K562 (cell line): ENCODE measurements around the gene CALML6. TPM values are rescaled to one million over a fixed set of nuclear protein-coding genes. Genes with fewer than 3 reads are reported as not detected.
A peak's percentile ranks its signal among the peaks of the same experiment; 100 is the strongest.

Experiments
- ADNP ChIP-seq: fragments of 200-800 bp; sonication (Bioruptor generic); IDR thresholded peaks from 2 replicates; pipeline ENCODE4 v1.6.1; 2016; ENCODE audit warnings: missing genetic modification characterization, missing compliant biosample characterization
- BRCA1 ChIP-seq, 2 experiments: fragments of 450-650 bp in 1 of 2; sonication (generic) in 1 of 2; formaldehyde crosslinking in 1 of 2; IDR thresholded peaks; 2 replicates each; pipeline versions ENCODE4 v1.5.0 to v1.6.1; 2017 to 2020; ENCODE audit warnings: mild to moderate bottlenecking in 1 of 2, missing genetic modification reagents in 1 of 2
- GTF2B ChIP-seq: IDR thresholded peaks from 2 replicates; pipeline ENCODE4 v1.6.1; 2011; ENCODE audit not compliant: insufficient read length; ENCODE audit errors: extremely low read depth
- IRF9 ChIP-seq: fragments of 450-650 bp; IDR thresholded peaks from 2 replicates; pipeline ENCODE4 v1.6.1; 2016; ENCODE audit warnings: missing biosample characterization, missing genetic modification characterization
- MED1 ChIP-seq: sonication (generic); formaldehyde crosslinking; IDR thresholded peaks from 2 replicates; pipeline ENCODE4 v1.8.1; 2023; ENCODE audit warnings: missing genetic modification reagents, borderline replicate concordance
- MLLT1 ChIP-seq, 2 experiments: fragments of 450-650 bp; IDR thresholded peaks; 2 replicates each; pipeline ENCODE4 v1.6.1; 2016
- NFE2L1 ChIP-seq: fragments of 450-650 bp; IDR thresholded peaks from 2 replicates; pipeline ENCODE4 v1.6.1; 2016; ENCODE audit warnings: missing genetic modification characterization, low read depth, mild to moderate bottlenecking, missing compliant biosample characterization, moderate library complexity, borderline replicate concordance
- NFIX ChIP-seq: fragments of 250-450 bp; sonication (Bioruptor Pico); IDR thresholded peaks from 2 replicates; pipeline ENCODE4 v1.4.0; 2020; ENCODE audit warnings: low read depth, mild to moderate bottlenecking, moderate library complexity
- POLR2AphosphoS5 ChIP-seq: IDR thresholded peaks from 2 replicates; pipeline ENCODE4 v1.6.1; 2011; ENCODE audit warnings: mild to moderate bottlenecking, low read depth, low read length, moderate library complexity; ENCODE audit not compliant: control insufficient read depth, insufficient read depth
- SRSF1 ChIP-seq: fragments of 200-400 bp; formaldehyde crosslinking; IDR thresholded peaks from 2 replicates; pipeline ENCODE4 v1.6.1; 2017; ENCODE audit warnings: mild to moderate bottlenecking, low read depth, low read length, moderate library complexity
- TEAD2 ChIP-seq: fragments of 450-650 bp; IDR thresholded peaks from 2 replicates; pipeline ENCODE4 v1.6.1; 2016; ENCODE audit warnings: missing genetic modification characterization, control low read depth, missing compliant biosample characterization
- TOE1 ChIP-seq, 2 experiments: fragments of 450-650 bp in 1 of 2; sonication (generic) in 1 of 2; formaldehyde crosslinking in 1 of 2; IDR thresholded peaks; 2 replicates each; pipeline versions ENCODE4 v1.7.1 to v1.8.0; 2016 to 2022; ENCODE audit warnings: borderline replicate concordance in 2 of 2, mild to moderate bottlenecking in 2 of 2, antibody characterized with exemption in 1 of 2, inconsistent platforms in 1 of 2, low read depth in 1 of 2, missing genetic modification reagents in 1 of 2, moderate library complexity in 1 of 2
- ZFP36 ChIP-seq: fragments of 150-350 bp; IDR thresholded peaks from 2 replicates; pipeline ENCODE4 v1.6.1; 2018; ENCODE audit warnings: low read length, low read depth; ENCODE audit not compliant: partially characterized antibody
- ZNF174 ChIP-seq: fragments of 250-450 bp; sonication (Bioruptor Pico); IDR thresholded peaks from 2 replicates; pipeline ENCODE4 v1.4.0; 2020; ENCODE audit warnings: mild to moderate bottlenecking
- ZNF282 ChIP-seq: sonication (generic); formaldehyde crosslinking; IDR thresholded peaks from 2 replicates; pipeline ENCODE4 v1.8.1; 2023; ENCODE audit warnings: missing genetic modification reagents
- ZNF347 ChIP-seq: fragments of 450-650 bp; formaldehyde crosslinking; IDR thresholded peaks from 2 replicates; pipeline ENCODE4 v1.4.0; 2020; ENCODE audit warnings: low read depth, mild to moderate bottlenecking, moderate library complexity
- polyA plus RNA-seq, 8 experiments: library from polyadenylated mRNA; depleted of rRNA in 4 of 8; stranded (reverse) in 5 of 8; unstranded in 3 of 8; fragments of >200 nt; fragmentation: Nextera tagmentation in 2 of 8; fragmentation: Illumina TruSeq in 1 of 8; extraction: Ambion mirVana in 2 of 8; extraction: Trizol in 1 of 8; gene quantifications; 2 replicates each; pipeline versions ENCODE4 v1.2.1 to v1.2.3, GENCODE V29; 2011 to 2014; ENCODE audit warnings: inconsistent platforms in 1 of 8, missing spikeins in 1 of 8
- total RNA-seq, 7 experiments: library from RNA; depleted of rRNA in 6 of 7; stranded (reverse); fragments of >200 nt in 6 of 7; fragmentation: Illumina TruSeq in 2 of 7; extraction: Trizol in 2 of 7; gene quantifications; 2 replicates each; pipeline versions ENCODE4 v1.2.1 to v1.2.3, GENCODE V29; 2011 to 2021; ENCODE audit warnings: low replicate concordance in 1 of 7
- TF ChIP-seq, protein P1 (sequence below): fragments of 250-450 bp; sonication (Bioruptor Pico); IDR thresholded peaks from 2 replicates; pipeline ENCODE4 v1.4.0; 2020; ENCODE audit warnings: mild to moderate bottlenecking, moderate library complexity, borderline replicate concordance
- TF ChIP-seq, protein P2 (sequence below): fragments of 450-650 bp; IDR thresholded peaks from 2 replicates; pipeline ENCODE4 v1.7.0; 2016; ENCODE audit warnings: borderline replicate concordance

Gene CALML6
- total and polyA plus RNA-seq, 9 of the 15 experiments (the other 6 are each of a cell fraction or from before 2014, with no cell fraction given) = 0.14 TPM; not detected in 8

DNA sequence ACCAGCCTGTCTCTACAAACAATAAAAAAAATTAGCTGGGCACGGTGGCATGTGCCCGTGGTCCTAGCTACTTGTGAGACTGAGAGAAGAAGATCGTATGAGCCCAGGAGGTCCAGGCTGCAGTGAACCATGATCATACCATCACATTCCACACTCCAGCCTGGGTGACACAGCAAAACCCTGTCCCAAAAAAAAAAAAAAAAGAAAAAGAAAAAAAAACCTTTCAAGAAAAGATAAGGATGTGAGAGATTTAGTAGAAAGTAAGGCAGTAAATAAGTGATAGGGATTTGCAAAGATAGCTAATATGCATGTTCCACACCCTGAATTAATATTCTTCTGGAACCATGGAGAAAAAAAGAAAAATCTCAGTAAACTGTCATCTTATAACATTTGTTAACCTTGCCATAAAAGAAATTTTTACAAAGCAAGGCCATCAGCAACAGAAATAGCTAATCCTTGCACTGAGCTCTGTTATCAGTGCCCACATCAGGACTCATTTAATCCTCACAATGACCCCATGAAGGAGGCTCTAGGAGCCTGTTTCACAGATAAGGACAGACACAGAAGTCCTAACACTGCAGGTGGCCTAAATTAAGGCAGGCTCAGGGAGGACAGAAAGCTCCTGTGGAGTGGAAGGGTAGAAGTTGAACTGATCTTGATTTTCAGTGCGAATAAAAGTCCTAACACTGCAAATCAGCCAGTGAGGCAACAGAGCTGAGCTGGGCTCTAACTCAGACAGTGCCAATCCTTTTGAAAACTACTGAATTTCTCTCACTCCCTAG, 31.8 kb upstream of the CALML6 start (continued):
- TF ChIP-seq NFIX (CRISPR knock-in tag) = no peak
- TF ChIP-seq GTF2B = no peak
- TF ChIP-seq NFE2L1 (tag) = peak; percentile 27; the same call in 1 of the 2 replicates
- TF ChIP-seq MLLT1 (IDR thresholded peaks at IDR 0.05) = 0 out of 4 replicates have a peak, but pooled peaks of 1 of the 2 experiments have one; percentile 52
- peak; percentile 94 for TF ChIP-seq POLR2AphosphoS5
- no peak for TF ChIP-seq TEAD2 (tag)
- TF ChIP-seq ADNP (tag) = no peak
- no peak for TF ChIP-seq ZNF174
- TF ChIP-seq, protein P1, sequence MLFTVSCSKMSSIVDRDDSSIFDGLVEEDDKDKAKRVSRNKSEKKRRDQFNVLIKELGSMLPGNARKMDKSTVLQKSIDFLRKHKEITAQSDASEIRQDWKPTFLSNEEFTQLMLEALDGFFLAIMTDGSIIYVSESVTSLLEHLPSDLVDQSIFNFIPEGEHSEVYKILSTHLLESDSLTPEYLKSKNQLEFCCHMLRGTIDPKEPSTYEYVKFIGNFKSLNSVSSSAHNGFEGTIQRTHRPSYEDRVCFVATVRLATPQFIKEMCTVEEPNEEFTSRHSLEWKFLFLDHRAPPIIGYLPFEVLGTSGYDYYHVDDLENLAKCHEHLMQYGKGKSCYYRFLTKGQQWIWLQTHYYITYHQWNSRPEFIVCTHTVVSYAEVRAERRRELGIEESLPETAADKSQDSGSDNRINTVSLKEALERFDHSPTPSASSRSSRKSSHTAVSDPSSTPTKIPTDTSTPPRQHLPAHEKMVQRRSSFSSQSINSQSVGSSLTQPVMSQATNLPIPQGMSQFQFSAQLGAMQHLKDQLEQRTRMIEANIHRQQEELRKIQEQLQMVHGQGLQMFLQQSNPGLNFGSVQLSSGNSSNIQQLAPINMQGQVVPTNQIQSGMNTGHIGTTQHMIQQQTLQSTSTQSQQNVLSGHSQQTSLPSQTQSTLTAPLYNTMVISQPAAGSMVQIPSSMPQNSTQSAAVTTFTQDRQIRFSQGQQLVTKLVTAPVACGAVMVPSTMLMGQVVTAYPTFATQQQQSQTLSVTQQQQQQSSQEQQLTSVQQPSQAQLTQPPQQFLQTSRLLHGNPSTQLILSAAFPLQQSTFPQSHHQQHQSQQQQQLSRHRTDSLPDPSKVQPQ (CRISPR knock-in tag) = no peak
- no peak for TF ChIP-seq ZNF282 (CRISPR knock-in tag)
- no peak for TF ChIP-seq BRCA1 (IDR thresholded peaks at IDR 0.05)
- TF ChIP-seq BRCA1 (CRISPR knock-in tag; IDR thresholded peaks at IDR 0.05) = no peak
- TF ChIP-seq MED1 = no peak
- TF ChIP-seq TOE1 (IDR thresholded peaks at IDR 0.05; ENCODE audit: borderline replicate concordance) = 0 out of 2 replicates have a peak, but pooled peaks have one; percentile 19
- TF ChIP-seq TOE1 (CRISPR knock-in tag; IDR thresholded peaks at IDR 0.05; ENCODE audit: borderline replicate concordance, low read depth) = no peak
- no peak for TF ChIP-seq SRSF1
- no peak for TF ChIP-seq ZFP36
- TF ChIP-seq IRF9 = no peak
- TF ChIP-seq, protein P2, sequence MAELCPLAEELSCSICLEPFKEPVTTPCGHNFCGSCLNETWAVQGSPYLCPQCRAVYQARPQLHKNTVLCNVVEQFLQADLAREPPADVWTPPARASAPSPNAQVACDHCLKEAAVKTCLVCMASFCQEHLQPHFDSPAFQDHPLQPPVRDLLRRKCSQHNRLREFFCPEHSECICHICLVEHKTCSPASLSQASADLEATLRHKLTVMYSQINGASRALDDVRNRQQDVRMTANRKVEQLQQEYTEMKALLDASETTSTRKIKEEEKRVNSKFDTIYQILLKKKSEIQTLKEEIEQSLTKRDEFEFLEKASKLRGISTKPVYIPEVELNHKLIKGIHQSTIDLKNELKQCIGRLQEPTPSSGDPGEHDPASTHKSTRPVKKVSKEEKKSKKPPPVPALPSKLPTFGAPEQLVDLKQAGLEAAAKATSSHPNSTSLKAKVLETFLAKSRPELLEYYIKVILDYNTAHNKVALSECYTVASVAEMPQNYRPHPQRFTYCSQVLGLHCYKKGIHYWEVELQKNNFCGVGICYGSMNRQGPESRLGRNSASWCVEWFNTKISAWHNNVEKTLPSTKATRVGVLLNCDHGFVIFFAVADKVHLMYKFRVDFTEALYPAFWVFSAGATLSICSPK = no peak
- no peak for TF ChIP-seq ZNF347 (CRISPR knock-in tag)
